Naive B cell (primary cell): ENCODE measurements around the gene TARBP1. TPM values are rescaled to one million over a fixed set of nuclear protein-coding genes. Genes with fewer than 3 reads are reported as not detected.

Source experiments
- ATAC-seq, 2 donors: fragments of 150-1000 bp; cut with Tn5 transposase; 2 replicates each; pipeline ENCODE4 v1.10.0; 2021; ENCODE audit warnings: low read depth in 2 of 2, mild to moderate bottlenecking in 2 of 2, moderate library complexity in 2 of 2
- DNase-seq: peaks from one replicate; pipeline ENCODE4 v3.0.0; 2022
- H3K27ac Mint-ChIP-seq, 6 donors: one replicate each; pipeline ENCODE4 v1.8.0; 2020 to 2022; ENCODE audit warnings: mild to moderate bottlenecking in 6 of 6, mixed read lengths in 6 of 6, moderate library complexity in 5 of 6, inconsistent platforms in 2 of 6
- H3K27me3 Mint-ChIP-seq, 3 donors: one replicate each; pipeline ENCODE4 v1.8.0; 2021 to 2022; ENCODE audit warnings: mixed read lengths in 3 of 3, mild to moderate bottlenecking in 1 of 3
- H3K36me3 Mint-ChIP-seq, 2 donors: one replicate each; pipeline ENCODE4 v1.8.0; 2020 to 2022; ENCODE audit warnings: mixed read lengths in 2 of 2, inconsistent platforms in 1 of 2, mild to moderate bottlenecking in 1 of 2
- H3K4me1 Mint-ChIP-seq, 3 donors: one replicate each; pipeline ENCODE4 v1.8.0; 2020 to 2022; ENCODE audit warnings: mixed read lengths in 3 of 3, inconsistent platforms in 1 of 3, mild to moderate bottlenecking in 1 of 3, moderate library complexity in 1 of 3
- H3K4me3 Mint-ChIP-seq, 8 donors: one replicate each; pipeline ENCODE4 v1.8.0; 2020 to 2022; ENCODE audit warnings: mild to moderate bottlenecking in 8 of 8, mixed read lengths in 8 of 8, moderate library complexity in 8 of 8, inconsistent platforms in 2 of 8
- H3K9me3 Mint-ChIP-seq, 7 donors: one replicate each; pipeline ENCODE4 v1.8.0; 2020 to 2022; ENCODE audit warnings: mixed read lengths in 7 of 7, mild to moderate bottlenecking in 5 of 7, inconsistent platforms in 2 of 7, moderate library complexity in 1 of 7
- polyA plus RNA-seq, 6 donors: library from polyadenylated mRNA; unstranded; fragments of 300-500 nt; fragmentation: Illumina TruSeq; gene quantifications; one replicate each; pipeline ENCODE4 v1.2.3, GENCODE V29; 2021; ENCODE audit warnings: low read depth in 6 of 6

Gene TARBP1
- polyA plus RNA-seq, 6 donors from 2014 or later = 5.3 to 8.0 (median 6.3) TPM

DNA sequence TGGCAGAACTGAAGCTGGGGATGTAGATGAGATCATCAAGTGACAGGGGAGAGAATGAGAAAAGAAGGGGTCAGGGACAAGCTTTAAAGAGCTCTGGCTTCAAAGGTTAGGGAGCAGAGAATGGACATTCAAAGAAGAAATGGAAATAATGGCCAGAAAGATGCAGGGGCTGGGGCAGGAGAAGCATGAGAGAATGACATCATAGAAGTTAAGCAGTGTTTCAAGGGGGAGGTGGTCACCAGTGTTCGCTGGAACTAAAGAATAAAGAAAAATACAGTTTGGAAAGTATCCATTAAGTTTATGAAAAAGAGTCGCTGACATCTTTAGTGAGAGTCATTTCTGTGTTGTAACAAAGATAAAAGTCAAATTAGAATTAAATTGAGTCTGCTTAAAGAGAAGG is 44.3 kb downstream of the TARBP1 start:
- Mint-ChIP-seq H3K27me3 (no peaks in the 10 kb centered on the region), H3K36me3 (peaks cover 37 to 45% of the 10 kb centered on the region in 2 donors), H3K9me3 (peaks cover 0 to 10% (median 2%) of the 10 kb centered on the region in 7 donors), H3K4me1 (peaks cover 0 to 7% (median 0%) of the 10 kb centered on the region in 3 donors), H3K27ac (peak overlapping the region in 1 of 6 donors; percentile 5), H3K4me3 (no peak overlapping the region)
- ATAC-seq (no peak), DNase-seq (no peak)

DNA sequence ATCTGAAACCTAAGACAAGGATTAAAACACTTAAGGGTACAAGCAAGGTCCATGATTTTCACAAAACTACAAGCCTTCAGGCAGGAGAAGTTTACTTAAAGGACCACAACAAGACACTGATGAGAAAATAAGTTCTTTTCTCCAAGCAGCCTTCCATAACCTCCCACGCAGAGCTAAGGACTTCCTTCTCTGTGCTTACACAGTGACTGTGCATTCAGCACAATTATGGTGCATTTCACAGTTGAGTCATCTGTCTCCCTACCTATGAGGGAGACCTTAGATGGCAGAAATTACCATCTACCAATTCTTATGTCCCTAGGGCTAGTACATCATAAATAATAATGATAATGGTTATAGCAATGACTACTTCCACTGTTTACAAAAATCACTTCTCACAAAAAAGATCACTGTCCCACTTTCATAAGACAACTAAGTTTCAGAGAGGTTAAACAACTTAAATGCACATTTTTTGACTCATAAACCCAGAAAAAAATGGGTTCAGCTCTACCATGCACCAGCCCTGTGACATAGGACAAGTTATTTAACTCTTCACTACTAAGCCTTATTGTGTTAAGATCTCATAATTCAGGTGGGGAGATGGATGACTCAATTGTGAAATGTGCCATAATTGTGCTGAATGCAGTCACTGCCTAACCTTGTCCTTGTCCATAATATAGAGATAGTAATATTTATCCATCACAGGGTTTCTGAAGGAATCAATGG is 45.3 kb downstream of the TARBP1 start:
- H3K27me3 Mint-ChIP-seq = no peaks in the 10 kb centered on the region
- no peak overlapping the region for H3K27ac Mint-ChIP-seq
- peaks cover 0 to 4% (median 0%) of the 10 kb centered on the region in 3 donors for H3K4me1 Mint-ChIP-seq
- H3K4me3 Mint-ChIP-seq = no peak overlapping the region
- peaks cover 28 to 54% of the 10 kb centered on the region in 2 donors for H3K36me3 Mint-ChIP-seq
- DNase-seq = no peak
- peaks cover 0 to 4% (median 0%) of the 10 kb centered on the region in 7 donors for H3K9me3 Mint-ChIP-seq
- ATAC-seq = no peak

DNA sequence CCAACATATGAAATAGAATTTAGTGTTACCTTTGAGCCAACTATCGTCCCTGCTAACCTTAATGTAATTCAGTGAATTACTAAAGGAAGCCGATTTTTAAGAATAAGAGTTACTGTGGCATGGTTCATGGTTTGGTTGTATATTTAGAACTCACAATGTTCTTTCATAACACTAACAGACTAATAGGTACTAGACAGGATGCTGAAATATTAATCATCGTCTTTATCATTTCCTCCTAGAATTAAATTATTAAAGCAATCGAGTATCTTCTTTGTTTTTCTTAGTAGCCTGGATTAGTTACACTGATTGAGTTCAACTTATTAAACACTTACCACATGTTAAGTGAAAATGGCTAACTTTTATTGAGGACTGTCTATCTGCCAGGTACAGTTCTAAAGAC is 47.7 kb downstream of the TARBP1 start:
- no peak for ATAC-seq

DNA sequence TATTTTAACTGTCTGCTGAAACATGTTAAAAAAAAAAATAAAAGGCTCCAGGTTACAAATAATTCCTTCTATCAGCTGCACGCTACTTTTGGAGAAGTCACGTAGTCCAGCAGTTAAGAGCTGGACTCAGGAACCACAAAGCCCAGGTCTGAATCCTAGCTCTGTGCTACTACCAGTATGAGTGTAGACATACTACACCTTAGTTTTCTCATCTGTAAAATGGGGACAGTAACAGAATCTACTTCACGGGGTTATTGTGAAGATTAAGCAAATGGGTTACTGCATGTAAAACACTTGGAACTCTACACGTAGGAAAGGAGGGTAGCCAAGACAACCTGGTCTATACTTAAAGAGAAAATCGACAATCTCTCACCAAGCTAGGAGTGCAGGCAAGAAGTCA is 48.3 kb downstream of the TARBP1 start:
- no peak for ATAC-seq
- peak overlapping the region in 1 of 6 donors; percentile 49 for H3K27ac Mint-ChIP-seq
- DNase-seq = no peak

More for the DNA sequence above, 47.7 kb downstream of the TARBP1 start:
- no peak for DNase-seq
- Mint-ChIP-seq H3K4me1 (no peaks in the 10 kb centered on the region), H3K36me3 (peaks cover 21 to 42% of the 10 kb centered on the region in 2 donors), H3K4me3 (no peak overlapping the region), H3K27ac (no peak overlapping the region), H3K27me3 (no peaks in the 10 kb centered on the region), H3K9me3 (no peaks in the 10 kb centered on the region)

DNA sequence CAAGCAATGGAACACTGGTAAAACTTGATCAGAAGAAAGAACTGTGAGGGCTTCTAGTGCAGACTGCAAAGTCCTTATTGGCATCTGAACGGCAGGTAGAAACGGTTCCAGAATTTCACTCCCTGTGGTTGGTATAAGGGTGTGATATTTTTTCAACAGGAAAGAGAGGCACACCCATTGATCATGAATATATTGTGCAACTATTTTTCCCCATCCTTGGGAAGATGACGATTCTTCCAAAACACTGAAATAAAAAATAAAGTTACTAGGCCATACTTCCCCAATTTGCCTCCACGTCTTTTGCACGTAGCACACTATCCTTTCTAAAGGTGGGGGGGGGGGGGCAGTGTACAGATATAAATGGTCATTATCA is 49.6 kb downstream of the TARBP1 start:
- peaks cover 14 to 38% of the 10 kb centered on the region in 2 donors for H3K36me3 Mint-ChIP-seq
- H3K4me1 Mint-ChIP-seq = no peaks in the 10 kb centered on the region
- no peak overlapping the region for H3K27ac Mint-ChIP-seq
- DNase-seq = no peak
- no peak for ATAC-seq
- H3K4me3 Mint-ChIP-seq = no peak overlapping the region
- no peaks in the 10 kb centered on the region for H3K27me3 Mint-ChIP-seq
- no peaks in the 10 kb centered on the region for H3K9me3 Mint-ChIP-seq

More for the DNA sequence above, 48.3 kb downstream of the TARBP1 start:
- Mint-ChIP-seq H3K27me3 (no peaks in the 10 kb centered on the region), H3K9me3 (no peaks in the 10 kb centered on the region), H3K4me3 (no peak overlapping the region), H3K36me3 (peaks cover 21 to 42% of the 10 kb centered on the region in 2 donors), H3K4me1 (no peaks in the 10 kb centered on the region)

DNA sequence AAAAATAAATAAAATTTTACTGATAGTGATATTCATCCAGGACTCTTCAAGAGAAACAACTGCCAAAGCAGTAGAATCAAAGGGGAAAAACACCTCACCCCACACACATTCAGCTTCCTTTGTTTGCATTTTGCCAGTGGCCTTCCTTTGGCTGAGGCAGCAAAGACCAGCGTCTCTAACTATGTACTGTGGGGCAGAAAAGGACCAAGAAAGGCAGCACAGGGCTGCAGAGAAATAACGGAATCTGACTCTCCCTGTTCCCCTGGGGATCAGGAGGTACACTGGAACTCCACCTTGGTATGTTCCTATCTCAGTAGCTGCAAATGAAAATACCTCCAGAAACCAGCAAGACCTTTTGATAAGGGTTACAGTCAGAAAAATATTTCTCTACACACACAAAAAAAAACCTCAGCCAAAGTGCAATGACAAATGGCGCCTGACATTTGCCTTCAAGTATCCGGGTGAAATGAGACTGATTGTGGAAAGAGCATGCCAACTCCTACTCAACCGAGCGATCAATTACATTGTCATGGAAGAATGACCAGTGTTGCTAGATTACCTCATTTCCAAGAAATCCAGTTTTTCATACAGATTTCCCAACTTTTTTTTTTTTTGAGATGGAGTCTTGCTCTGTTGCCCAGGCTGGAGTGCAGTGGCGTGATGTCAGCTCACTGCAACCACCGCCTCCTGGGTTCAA is 50.9 kb downstream of the TARBP1 start:
- Mint-ChIP-seq H3K9me3 (no peaks in the 10 kb centered on the region), H3K4me3 (no peak overlapping the region), H3K27ac (peak overlapping the region in 1 of 6 donors; percentile 84), H3K27me3 (no peaks in the 10 kb centered on the region), H3K36me3 (peaks cover 8 to 32% of the 10 kb centered on the region in 2 donors), H3K4me1 (no peaks in the 10 kb centered on the region)
- ATAC-seq (no peak), DNase-seq (no peak)

DNA sequence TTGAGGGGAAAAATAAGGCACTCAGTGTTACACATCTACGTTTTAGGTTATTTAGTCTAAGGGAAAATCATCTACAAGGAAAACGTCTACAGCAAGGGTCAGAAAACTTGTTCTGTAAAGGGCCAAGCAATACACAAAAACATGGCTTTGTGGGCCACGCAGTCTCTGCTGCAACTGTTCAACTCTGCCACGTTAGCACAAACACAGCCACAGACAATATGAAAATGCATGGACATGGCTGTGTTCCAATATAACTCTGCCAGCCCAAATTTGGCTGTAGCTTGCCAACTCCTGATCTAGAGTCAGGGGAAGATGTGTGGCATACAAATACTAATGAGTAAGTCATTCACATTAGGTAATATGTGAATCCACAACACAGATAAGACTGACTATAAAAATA is 65.0 kb downstream of the TARBP1 start:
- Mint-ChIP-seq H3K36me3 (peaks cover 36 to 41% of the 10 kb centered on the region in 2 donors), H3K27ac (no peak overlapping the region), H3K27me3 (no peaks in the 10 kb centered on the region), H3K4me3 (no peak overlapping the region), H3K9me3 (no peaks in the 10 kb centered on the region), H3K4me1 (no peaks in the 10 kb centered on the region)
- DNase-seq (no peak), ATAC-seq (no peak)

DNA sequence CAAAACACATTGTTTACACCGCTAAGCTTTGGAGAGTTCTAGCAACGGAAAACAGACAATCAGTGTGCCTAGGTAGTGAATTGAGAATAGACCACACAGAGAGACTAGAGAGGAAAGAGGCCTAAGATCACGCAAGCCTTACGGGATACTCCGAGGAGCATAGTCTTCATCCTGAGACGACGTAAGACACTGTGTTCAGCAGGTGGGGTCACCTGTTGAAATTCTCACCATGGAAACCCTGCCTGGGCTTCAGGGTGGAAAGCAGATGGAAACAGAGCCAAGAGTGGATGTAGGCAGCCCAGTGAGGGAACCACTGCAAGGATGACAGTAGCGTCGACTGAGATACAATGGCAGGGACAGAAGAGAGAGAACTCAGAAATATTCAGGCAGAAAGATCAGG is 65.5 kb downstream of the TARBP1 start:
- H3K4me3 Mint-ChIP-seq = no peak overlapping the region
- peaks cover 36 to 41% of the 10 kb centered on the region in 2 donors for H3K36me3 Mint-ChIP-seq
- DNase-seq (no peak), ATAC-seq (no peak)
- peak overlapping the region in 2 of 6 donors; percentile 10 to 34 for H3K27ac Mint-ChIP-seq
- H3K9me3 Mint-ChIP-seq = no peaks in the 10 kb centered on the region
- H3K27me3 Mint-ChIP-seq = no peaks in the 10 kb centered on the region
- no peaks in the 10 kb centered on the region for H3K4me1 Mint-ChIP-seq

DNA sequence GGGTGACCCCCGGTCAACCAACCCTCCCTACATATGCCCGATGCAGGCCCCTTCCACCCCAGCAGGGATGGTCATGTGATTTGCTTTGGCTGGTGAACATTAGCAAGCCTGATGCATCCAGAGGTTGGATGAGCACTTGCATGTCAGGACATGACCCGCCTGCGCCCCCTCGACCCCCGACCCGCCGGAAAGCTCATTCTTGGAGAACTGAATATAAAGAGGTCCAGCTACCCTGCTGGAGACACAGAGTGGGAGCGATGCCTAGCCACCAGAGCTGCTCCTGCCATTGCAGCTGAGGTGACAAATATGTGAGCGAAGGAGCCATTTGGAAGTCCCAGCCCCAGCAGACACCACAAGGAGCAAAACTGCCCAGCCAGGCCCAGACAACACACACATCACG is 66.1 kb downstream of the TARBP1 start:
- no peak for ATAC-seq
- DNase-seq = no peak
- H3K36me3 Mint-ChIP-seq = peaks cover 36 to 41% of the 10 kb centered on the region in 2 donors
- H3K27me3 Mint-ChIP-seq = no peaks in the 10 kb centered on the region
- H3K27ac Mint-ChIP-seq = peak overlapping the region in 1 of 6 donors; percentile 47
- H3K4me3 Mint-ChIP-seq = no peak overlapping the region
- no peaks in the 10 kb centered on the region for H3K4me1 Mint-ChIP-seq
- no peaks in the 10 kb centered on the region for H3K9me3 Mint-ChIP-seq

DNA sequence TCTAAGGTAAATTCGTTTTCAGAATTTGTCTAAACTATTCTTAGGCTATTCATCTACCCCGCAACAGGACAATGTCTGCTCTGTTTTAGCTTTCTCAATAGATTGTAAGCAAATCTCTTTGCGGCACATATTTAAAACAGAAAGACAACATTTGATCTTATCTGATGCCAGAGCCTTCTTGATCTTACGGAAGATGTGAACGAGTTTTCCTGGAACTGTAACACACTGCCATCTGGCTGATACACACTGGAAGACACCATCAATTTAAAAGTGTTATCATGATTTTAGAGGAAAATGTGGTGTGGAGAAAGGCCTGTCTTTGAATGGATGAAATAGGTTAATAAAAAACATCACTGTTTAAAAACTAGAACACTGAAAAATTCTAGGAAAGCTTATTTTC is 69.7 kb downstream of the TARBP1 start:
- Mint-ChIP-seq H3K4me1 (no peaks in the 10 kb centered on the region), H3K36me3 (peaks cover 17 to 22% of the 10 kb centered on the region in 2 donors), H3K27ac (no peak overlapping the region), H3K27me3 (no peaks in the 10 kb centered on the region), H3K9me3 (no peaks in the 10 kb centered on the region), H3K4me3 (no peak overlapping the region)
- ATAC-seq (no peak), DNase-seq (no peak)

DNA sequence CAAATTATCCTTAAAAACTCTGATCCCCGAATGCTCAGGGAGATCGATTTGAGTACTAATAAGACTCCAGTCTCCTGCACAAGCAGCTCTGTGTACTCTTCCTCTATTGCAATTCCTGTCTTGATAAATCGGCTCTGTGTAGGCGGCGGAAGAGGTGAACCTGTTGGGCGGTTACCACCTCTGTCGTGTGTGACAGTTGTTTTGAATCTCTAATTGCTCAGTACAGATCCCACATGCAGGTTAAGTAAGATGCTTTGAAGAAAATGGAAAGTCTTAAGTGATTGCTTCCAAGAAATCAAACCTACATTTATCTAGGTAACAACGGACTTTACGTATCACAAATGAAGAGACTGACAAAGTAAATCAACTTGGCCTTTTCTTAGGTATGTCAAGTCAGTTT is 70.2 kb downstream of the TARBP1 start:
- ATAC-seq = no peak
- no peak overlapping the region for H3K27ac Mint-ChIP-seq

DNA sequence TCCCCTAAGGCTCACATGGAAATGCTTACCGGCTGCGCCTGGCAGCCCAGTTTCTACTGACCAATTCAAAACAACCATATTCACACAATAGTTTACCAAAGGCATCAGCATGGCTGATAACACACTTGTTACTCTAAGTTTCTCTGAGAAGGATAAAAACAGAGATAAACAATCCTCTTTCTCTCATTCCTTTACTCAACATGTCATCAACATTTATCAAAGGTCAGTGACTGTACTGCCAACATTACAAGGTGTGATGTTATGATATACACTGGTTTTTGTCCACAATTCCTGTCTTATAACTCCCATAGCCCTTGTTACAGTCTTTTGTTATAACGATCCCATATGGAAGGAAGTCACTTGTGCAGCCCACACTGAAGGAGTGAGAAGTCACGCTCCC is 72.1 kb downstream of the TARBP1 start:
- no peak overlapping the region for H3K4me3 Mint-ChIP-seq
- no peak for ATAC-seq

More for the DNA sequence above, 70.2 kb downstream of the TARBP1 start:
- no peaks in the 10 kb centered on the region for H3K4me1 Mint-ChIP-seq
- no peak for DNase-seq
- H3K27me3 Mint-ChIP-seq = no peaks in the 10 kb centered on the region
- H3K36me3 Mint-ChIP-seq = peaks cover 17% of the 10 kb centered on the region in 2 donors
- H3K9me3 Mint-ChIP-seq = no peaks in the 10 kb centered on the region
- no peak overlapping the region for H3K4me3 Mint-ChIP-seq

DNA sequence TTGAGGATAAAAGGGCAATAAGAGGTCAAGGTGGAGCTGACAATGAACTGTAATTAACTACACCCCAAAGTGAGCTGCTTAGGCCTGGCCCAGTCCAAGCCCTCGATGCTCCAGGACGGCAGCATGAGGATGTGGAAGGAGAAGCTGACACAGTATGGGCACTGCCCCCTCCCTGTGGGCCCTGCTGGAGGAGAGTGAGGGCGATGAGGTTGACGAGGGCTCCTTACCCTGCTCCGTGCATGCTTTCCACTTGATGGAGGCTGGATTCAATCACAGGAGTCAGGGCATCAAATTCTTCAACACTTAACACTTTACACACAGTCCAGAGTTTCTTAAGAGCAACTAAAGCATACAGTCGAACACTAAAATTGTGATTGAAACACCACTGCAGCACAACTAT is 73.3 kb downstream of the TARBP1 start:
- peaks cover 11 to 16% (median 14%) of the 10 kb centered on the region in 3 donors for H3K4me1 Mint-ChIP-seq
- no peak overlapping the region for H3K27ac Mint-ChIP-seq
- no peaks in the 10 kb centered on the region for H3K27me3 Mint-ChIP-seq
- no peak overlapping the region for H3K4me3 Mint-ChIP-seq
- peaks cover 0 to 15% of the 10 kb centered on the region in 2 donors for H3K36me3 Mint-ChIP-seq
- ATAC-seq (no peak), DNase-seq (no peak)
- no peaks in the 10 kb centered on the region for H3K9me3 Mint-ChIP-seq

More for the DNA sequence above, 72.1 kb downstream of the TARBP1 start:
- H3K27ac Mint-ChIP-seq = no peak overlapping the region
- H3K9me3 Mint-ChIP-seq = no peaks in the 10 kb centered on the region
- H3K36me3 Mint-ChIP-seq = peaks cover 0 to 19% of the 10 kb centered on the region in 2 donors
- peaks cover 2 to 7% (median 2%) of the 10 kb centered on the region in 3 donors for H3K4me1 Mint-ChIP-seq
- no peaks in the 10 kb centered on the region for H3K27me3 Mint-ChIP-seq
- no peak for DNase-seq

DNA sequence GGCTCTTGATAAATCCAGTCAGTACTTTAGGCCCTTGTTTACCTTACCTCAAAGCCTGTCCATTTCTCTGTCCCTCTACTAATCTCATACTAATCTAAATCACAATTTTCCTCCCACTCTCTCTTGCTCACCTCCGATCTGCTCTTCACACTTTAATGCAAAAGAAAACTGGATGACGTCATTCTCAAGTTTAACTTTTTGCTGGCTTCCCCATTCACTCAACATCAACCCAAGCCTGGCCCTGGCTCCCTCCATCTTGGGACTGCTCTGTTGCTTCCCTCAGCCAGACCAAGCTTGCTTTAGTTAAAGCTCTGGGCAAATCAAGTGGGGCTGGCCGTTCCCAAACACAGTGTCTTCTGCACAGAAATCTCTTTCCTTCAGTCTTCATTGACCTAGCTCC is 76.0 kb downstream of the TARBP1 start:
- H3K36me3 Mint-ChIP-seq = peaks cover 0 to 6% of the 10 kb centered on the region in 2 donors
- no peaks in the 10 kb centered on the region for H3K9me3 Mint-ChIP-seq
- H3K27ac Mint-ChIP-seq = peak overlapping the region in 2 of 6 donors; percentile 2 to 43
- H3K27me3 Mint-ChIP-seq = no peaks in the 10 kb centered on the region
- no peak for ATAC-seq
- DNase-seq = no peak
- H3K4me3 Mint-ChIP-seq = no peak overlapping the region
- peaks cover 22 to 34% (median 32%) of the 10 kb centered on the region in 3 donors for H3K4me1 Mint-ChIP-seq
